Neuronal stem cell (in vitro differentiated cells): Measurements from ENCODE around the gene ONECUT2.

ENCODE experiments used
- DNase-seq: peaks from one replicate; pipeline ENCODE4 v3.0.0-alpha.2; 2013; ENCODE audit warnings: low spot score
- H2AFZ ChIP-seq: one replicate; pipeline ENCODE4 v1.6.1; 2013; ENCODE audit warnings: mild to moderate bottlenecking, low read length, inconsistent platforms
- H2AK5ac ChIP-seq: 2 replicates; pipeline ENCODE4 v1.6.1; 2013; ENCODE audit warnings: low read depth, mild to moderate bottlenecking, inconsistent platforms, low read length, moderate library complexity, mixed read lengths
- H2BK120ac ChIP-seq: 2 replicates; pipeline ENCODE4 v1.6.1; 2013; ENCODE audit warnings: low read depth, mild to moderate bottlenecking, inconsistent platforms, low read length, moderate library complexity, mixed read lengths
- H2BK12ac ChIP-seq: one replicate; pipeline ENCODE4 v1.6.1; 2013; ENCODE audit warnings: low read length, inconsistent platforms
- H2BK15ac ChIP-seq: 2 replicates; pipeline ENCODE4 v1.6.1; 2013; ENCODE audit warnings: mild to moderate bottlenecking, low read length, inconsistent platforms, mixed read lengths
- H2BK5ac ChIP-seq: one replicate; pipeline ENCODE4 v1.6.1; 2013; ENCODE audit warnings: inconsistent platforms, mild to moderate bottlenecking, low read length, moderate library complexity
- H3K14ac ChIP-seq: one replicate; pipeline ENCODE4 v1.6.1; 2013; ENCODE audit warnings: low read length, inconsistent platforms
- H3K18ac ChIP-seq: 2 replicates; pipeline ENCODE4 v1.6.1; 2013; ENCODE audit warnings: low read length, inconsistent platforms
- H3K23ac ChIP-seq: 2 replicates; pipeline ENCODE4 v1.6.1; 2013; ENCODE audit warnings: low read depth, mild to moderate bottlenecking, mixed read lengths, low read length, inconsistent platforms; ENCODE audit not compliant: poor library complexity
- H3K27ac ChIP-seq: replicated peaks from 3 replicates; pipeline ENCODE4 v1.5.1; 2013; ENCODE audit warnings: low read length, inconsistent platforms
- H3K27me3 ChIP-seq, 3 experiments: 2 replicates each; pipeline ENCODE4 v1.6.1; 2013; ENCODE audit warnings: low read length in 3 of 3, mild to moderate bottlenecking in 2 of 3, inconsistent platforms in 1 of 3, low read depth in 1 of 3, mixed read lengths in 1 of 3, moderate library complexity in 1 of 3; ENCODE audit not compliant: control insufficient read depth in 3 of 3, insufficient read depth in 3 of 3
- H3K36me3 ChIP-seq, 2 donors: replicated peaks in 1 of 2; 2 replicates each; pipeline ENCODE4 v1.6.1; 2013; ENCODE audit warnings: low read length in 2 of 2; ENCODE audit not compliant: control insufficient read depth in 2 of 2, insufficient read depth in 2 of 2
- H3K4ac ChIP-seq: 2 replicates; pipeline ENCODE4 v1.6.1; 2013; ENCODE audit warnings: inconsistent platforms, mild to moderate bottlenecking, low read length, moderate library complexity
- H3K4me1 ChIP-seq, 2 donors: 1 replicate in 1 of 2; 2 replicates in 1 of 2; pipeline ENCODE4 v1.6.1; 2013; ENCODE audit warnings: low read length in 2 of 2, low read depth in 1 of 2; ENCODE audit not compliant: control insufficient read depth in 2 of 2, insufficient read depth in 1 of 2
- H3K4me2 ChIP-seq: one replicate; pipeline ENCODE4 v1.6.1; 2013; ENCODE audit warnings: mild to moderate bottlenecking, low read length, inconsistent platforms; ENCODE audit not compliant: insufficient read depth, poor library complexity, severe bottlenecking
- H3K4me3 ChIP-seq, 2 donors: 2 replicates each; pipeline ENCODE4 v1.5.1; 2013; ENCODE audit warnings: low read length in 2 of 2, mild to moderate bottlenecking in 2 of 2, inconsistent platforms in 1 of 2, moderate library complexity in 1 of 2
- H3K79me1 ChIP-seq: one replicate; pipeline ENCODE4 v1.6.1; 2013; ENCODE audit warnings: low read depth, mild to moderate bottlenecking, inconsistent platforms, low read length, moderate library complexity
- H3K9ac ChIP-seq: one replicate; pipeline ENCODE4 v1.6.1; 2013; ENCODE audit warnings: mild to moderate bottlenecking, low read depth, low read length, inconsistent platforms; ENCODE audit not compliant: poor library complexity
- H3K9me3 ChIP-seq, 2 donors: replicated peaks in 1 of 2; 2 replicates each; pipeline versions ENCODE3 to v1.6.1; 2013; ENCODE audit warnings: low read length in 2 of 2, mild to moderate bottlenecking in 2 of 2, inconsistent platforms in 1 of 2, low read depth in 1 of 2, mixed read lengths in 1 of 2, moderate library complexity in 1 of 2; ENCODE audit not compliant: control insufficient read depth in 2 of 2, insufficient read depth in 1 of 2
- H4K8ac ChIP-seq: one replicate; pipeline ENCODE4 v1.6.1; 2013; ENCODE audit warnings: low read depth, mild to moderate bottlenecking, inconsistent platforms, low read length, moderate library complexity
- H4K91ac ChIP-seq: one replicate; pipeline ENCODE4 v1.6.1; 2013; ENCODE audit warnings: low read length, low read depth, mild to moderate bottlenecking, inconsistent platforms; ENCODE audit not compliant: poor library complexity
- WGBS, 2 donors: extraction: QIAGEN DNeasy Blood & Tissue Kit; methylation state at CpG; one replicate each; pipeline ENCODE4 v1.1.7; 2013; ENCODE audit warnings: missing lambda C conversion rate in 2 of 2, mixed read lengths in 1 of 2; ENCODE audit not compliant: insufficient read length in 2 of 2, insufficient replicate concordance in 1 of 2; ENCODE audit errors: extremely low coverage in 2 of 2; 5-methylcytosine and 5-hydroxymethylcytosine counted together

The ONECUT2 gene

GRCh38 chr18:57534511-57534909 is 99.3 kb downstream of the ONECUT2 start:
- Histone ChIP-seq H3K9me3 (no peaks in the 10 kb centered on the region), H2BK120ac (no peak overlapping the region), H4K8ac (no peak overlapping the region), H3K4ac (no peak overlapping the region), H4K91ac (no peak overlapping the region), H3K79me1 (no peaks in the 10 kb centered on the region), H2BK12ac (peak overlapping the region; percentile 17), H3K14ac (no peak overlapping the region), H3K27me3 (peaks cover 0 to 58% (median 0%) of the 10 kb centered on the region in 3 experiments), H3K27ac (peak overlapping the region; percentile 1), H3K18ac (peak overlapping the region; percentile 35), H2AFZ (no peak overlapping the region), H3K23ac (no peak overlapping the region), H3K4me3 (no peak overlapping the region), H3K4me2 (no peak overlapping the region), H2AK5ac (no peak overlapping the region), H2BK15ac (no peak overlapping the region), H2BK5ac (no peak overlapping the region), H3K36me3 (no peaks in the 10 kb centered on the region), H3K4me1 (peaks cover 16 to 24% of the 10 kb centered on the region in 2 donors), H3K9ac (no peak overlapping the region)
- DNase-seq = no peak

DNA sequence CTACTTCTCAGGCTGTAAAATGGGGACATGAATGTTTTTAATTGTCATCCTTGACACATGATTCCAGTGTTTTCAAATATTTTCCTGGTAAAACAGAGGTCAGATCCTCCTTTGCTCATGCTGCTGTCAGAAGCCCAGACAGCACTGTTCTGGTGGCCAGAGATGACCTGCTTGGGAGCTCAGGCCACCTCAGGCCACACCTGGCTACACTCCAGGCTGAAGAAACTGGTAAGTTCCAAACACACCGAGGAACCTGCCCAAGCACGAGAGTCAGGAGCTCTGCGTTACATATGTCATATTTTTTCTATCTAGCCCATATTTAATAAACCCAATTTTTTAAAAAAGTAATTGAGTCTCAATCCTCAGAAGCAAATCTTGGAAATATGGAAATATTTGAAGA is 103.4 kb downstream of the ONECUT2 start:
- H2AFZ ChIP-seq = no peak overlapping the region
- no peak overlapping the region for H4K91ac ChIP-seq
- no peak overlapping the region for H2BK5ac ChIP-seq
- no peaks in the 10 kb centered on the region for H3K36me3 ChIP-seq
- no peak overlapping the region for H2AK5ac ChIP-seq
- H3K4ac ChIP-seq = no peak overlapping the region
- H2BK12ac ChIP-seq = no peak overlapping the region
- H4K8ac ChIP-seq = no peak overlapping the region
- no peak overlapping the region for H3K4me2 ChIP-seq
- no peak overlapping the region for H3K14ac ChIP-seq
- H3K9me3 ChIP-seq = no peaks in the 10 kb centered on the region
- H3K4me3 ChIP-seq = no peak overlapping the region
- no peak overlapping the region for H2BK15ac ChIP-seq
- no peak for DNase-seq
- no peak overlapping the region for H3K18ac ChIP-seq
- no CpG with 5 or more reads among the region's 3 CpGs for WGBS, 2 donors
- H3K27me3 ChIP-seq = peaks cover 0 to 60% (median 0%) of the 10 kb centered on the region in 3 experiments
- H3K4me1 ChIP-seq = peaks cover 6 to 16% of the 10 kb centered on the region in 2 donors
- H3K9ac ChIP-seq = no peak overlapping the region
- no peak overlapping the region for H3K27ac ChIP-seq
- no peak overlapping the region for H3K23ac ChIP-seq
- H2BK120ac ChIP-seq = no peak overlapping the region
- no peaks in the 10 kb centered on the region for H3K79me1 ChIP-seq

- DNase-seq = no peak
- no CpG with 5 or more reads among the region's 4 CpGs for WGBS, 2 donors
- Histone ChIP-seq H2AK5ac (no peak overlapping the region), H3K4me3 (no peak overlapping the region), H3K9ac (no peak overlapping the region), H2BK12ac (no peak overlapping the region), H3K27ac (no peak overlapping the region), H3K27me3 (peaks cover 0 to 56% (median 0%) of the 10 kb centered on the region in 3 experiments), H3K4ac (no peak overlapping the region), H2AFZ (no peak overlapping the region), H3K23ac (no peak overlapping the region), H3K79me1 (no peaks in the 10 kb centered on the region), H3K36me3 (no peaks in the 10 kb centered on the region), H3K18ac (no peak overlapping the region), H3K14ac (no peak overlapping the region), H3K4me1 (peaks cover 0 to 7% of the 10 kb centered on the region in 2 donors), H4K91ac (no peak overlapping the region), H2BK5ac (no peak overlapping the region), H3K4me2 (no peak overlapping the region), H2BK15ac (no peak overlapping the region), H2BK120ac (no peak overlapping the region), H4K8ac (no peak overlapping the region), H3K9me3 (no peaks in the 10 kb centered on the region)
These were observed 104.5 kb downstream of the ONECUT2 start for GRCh38 chr18:57539702-57540101.
